ENCODE data around the gene HOXA2. TPM values are rescaled to one million over a fixed set of nuclear protein-coding genes. Genes with fewer than 3 reads are reported as not detected.

HOXA2 gene
- total and polyA plus RNA-seq, 8 donors = 0.89 to 3.7 (median 1.2) TPM; not detected in 1

DNA sequence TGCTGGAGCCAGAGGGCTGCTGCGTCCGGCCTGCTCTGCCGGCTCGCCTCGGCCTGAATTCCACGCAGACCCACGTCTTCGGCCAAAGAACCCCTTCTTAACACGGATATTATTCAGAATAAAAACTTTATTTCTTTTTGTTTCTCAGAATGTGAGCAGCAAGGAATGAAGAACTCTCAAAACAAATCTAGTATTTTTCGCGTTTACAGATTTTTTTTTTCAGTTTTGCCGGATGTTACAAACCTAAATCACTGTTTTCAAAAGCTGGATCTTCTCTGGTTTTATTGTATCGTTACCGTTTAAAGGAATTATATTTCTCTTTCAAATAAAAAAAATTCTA is 4.4 kb upstream of the HOXA2 start:
- intact Hi-C loops (cut with DNase I; ENCODE audit: low total_unique reads) = no loop called here
- Histone ChIP-seq H3K27ac (peak overlapping the region; percentile 61 to 99 (median 94)), H3K36me3 (no peaks in the 10 kb centered on the region), H3K9me3 (peaks cover 0 to 4% (median 0%) of the 10 kb centered on the region in 4 donors), H3K4me3 (peak overlapping the region; percentile 39 to 46 (median 40)), H3K27me3 (peaks cover 6 to 98% (median 51%) of the 10 kb centered on the region in 3 donors), H3K4me1 (peaks cover 10 to 64% (median 31%) of the 10 kb centered on the region in 4 donors)
- TF ChIP-seq POLR2AphosphoS5 (IDR thresholded peaks at IDR 0.05) (no peak), POLR2A (IDR thresholded peaks at IDR 0.05) (no peak), EP300 (IDR thresholded peaks at IDR 0.05) (no peak)
- TF ChIP-seq, protein P1, sequence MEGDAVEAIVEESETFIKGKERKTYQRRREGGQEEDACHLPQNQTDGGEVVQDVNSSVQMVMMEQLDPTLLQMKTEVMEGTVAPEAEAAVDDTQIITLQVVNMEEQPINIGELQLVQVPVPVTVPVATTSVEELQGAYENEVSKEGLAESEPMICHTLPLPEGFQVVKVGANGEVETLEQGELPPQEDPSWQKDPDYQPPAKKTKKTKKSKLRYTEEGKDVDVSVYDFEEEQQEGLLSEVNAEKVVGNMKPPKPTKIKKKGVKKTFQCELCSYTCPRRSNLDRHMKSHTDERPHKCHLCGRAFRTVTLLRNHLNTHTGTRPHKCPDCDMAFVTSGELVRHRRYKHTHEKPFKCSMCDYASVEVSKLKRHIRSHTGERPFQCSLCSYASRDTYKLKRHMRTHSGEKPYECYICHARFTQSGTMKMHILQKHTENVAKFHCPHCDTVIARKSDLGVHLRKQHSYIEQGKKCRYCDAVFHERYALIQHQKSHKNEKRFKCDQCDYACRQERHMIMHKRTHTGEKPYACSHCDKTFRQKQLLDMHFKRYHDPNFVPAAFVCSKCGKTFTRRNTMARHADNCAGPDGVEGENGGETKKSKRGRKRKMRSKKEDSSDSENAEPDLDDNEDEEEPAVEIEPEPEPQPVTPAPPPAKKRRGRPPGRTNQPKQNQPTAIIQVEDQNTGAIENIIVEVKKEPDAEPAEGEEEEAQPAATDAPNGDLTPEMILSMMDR (IDR thresholded peaks at IDR 0.05) = no peak
- WGBS, 5 donors = 38 to 52% (median 45%) methylated on average over 14 of the region's 14 CpGs
- DNase-seq = no peak

DNA sequence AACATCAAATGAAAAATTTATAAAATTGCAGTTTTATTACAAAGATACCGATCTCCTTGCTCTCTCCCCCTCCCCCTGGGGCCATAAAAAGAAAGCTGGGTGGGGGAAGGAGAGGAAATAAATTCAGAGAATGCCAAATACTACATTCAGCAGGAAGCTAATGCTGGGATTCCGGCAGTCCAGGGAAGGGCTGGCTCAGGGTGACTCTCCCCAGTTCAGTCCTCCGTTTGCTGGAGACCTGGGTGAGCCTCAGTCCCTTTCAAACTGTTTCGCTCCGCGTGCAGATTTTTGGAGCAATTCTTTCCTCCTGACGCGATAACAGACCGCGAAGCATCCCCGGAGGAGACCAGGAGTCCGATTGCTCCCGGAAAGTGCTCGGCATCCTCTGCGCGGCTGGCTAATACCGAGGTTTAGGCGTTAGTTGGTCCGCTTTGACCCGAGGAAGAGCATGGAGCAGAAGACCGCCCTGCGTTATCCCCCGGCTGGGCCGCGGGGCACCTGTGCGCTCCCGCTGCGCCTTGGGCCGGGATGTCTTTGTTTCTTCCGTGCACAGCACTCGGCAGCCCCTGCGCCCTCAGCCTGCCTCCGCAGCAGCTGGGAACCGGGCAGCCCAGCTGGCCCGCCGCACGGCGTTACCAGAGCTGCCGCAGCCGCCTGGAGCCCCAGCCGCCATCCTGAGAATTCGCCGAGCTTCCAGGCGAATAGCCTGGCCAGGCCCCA is 3.9 kb upstream of the HOXA2 start:
- intact Hi-C loops (cut with DNase I; ENCODE audit: low total_unique reads) = no loop called here
- peaks cover 10 to 59% (median 26%) of the 10 kb centered on the region in 4 donors for H3K4me1 ChIP-seq

DNA sequence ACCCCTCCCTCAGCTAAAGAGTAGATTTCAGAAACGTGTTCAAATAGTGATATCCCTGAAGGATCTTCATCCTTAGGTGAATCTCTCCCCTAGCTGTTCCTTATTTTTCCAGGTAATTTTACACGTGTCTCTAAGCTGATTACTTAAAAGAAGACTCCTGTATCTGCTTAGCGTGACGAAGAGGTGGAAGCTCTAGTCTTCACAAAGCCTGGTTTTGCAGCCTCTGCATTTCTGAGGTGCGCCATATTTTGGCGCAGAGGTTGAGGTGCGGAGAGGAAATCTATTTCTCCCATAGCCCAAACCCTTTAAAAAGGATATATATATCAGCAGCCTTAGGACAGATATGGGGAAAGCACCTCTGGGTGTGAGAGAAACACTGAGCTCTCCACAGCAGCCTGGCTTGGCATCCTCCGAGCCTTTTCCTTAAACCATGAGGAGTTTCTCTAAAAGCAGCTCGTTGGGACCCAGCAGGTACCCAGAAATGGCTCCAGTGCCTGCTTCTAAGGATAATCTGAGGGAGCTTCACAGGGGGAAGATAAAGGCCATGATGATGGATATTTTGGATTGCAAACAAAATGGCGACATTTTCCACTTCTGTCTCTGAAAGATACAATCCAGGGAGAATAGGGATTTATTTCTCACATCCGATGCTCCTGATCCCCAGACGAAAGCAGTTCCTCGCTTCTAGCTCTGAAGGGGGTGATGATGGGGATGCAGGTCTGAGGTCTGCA is 3.0 kb upstream of the HOXA2 start:
- Histone ChIP-seq H3K4me3 (peak overlapping the region in 3 of 4 donors; percentile 39 to 46 (median 42)), H3K36me3 (no peaks in the 10 kb centered on the region), H3K4me1 (peaks cover 6 to 50% (median 19%) of the 10 kb centered on the region in 4 donors), H3K27ac (peak overlapping the region; percentile 42 to 99 (median 94)), H3K27me3 (peaks cover 6 to 98% (median 60%) of the 10 kb centered on the region in 3 donors), H3K9me3 (peaks cover 0 to 4% (median 0%) of the 10 kb centered on the region in 4 donors)
- 55 to 78% (median 74%) methylated on average over 13 of the region's 13 CpGs for WGBS, 5 donors
- DNase-seq = peak in 1 of 2 donors; percentile 29
- intact Hi-C loops (cut with DNase I; ENCODE audit: low total_unique reads) = no loop called here
- TF ChIP-seq EP300 (IDR thresholded peaks at IDR 0.05) = no peak
- TF ChIP-seq POLR2A (IDR thresholded peaks at IDR 0.05) = no peak
- TF ChIP-seq POLR2AphosphoS5 (IDR thresholded peaks at IDR 0.05) = no peak
- TF ChIP-seq, protein P1 (IDR thresholded peaks at IDR 0.05) = no peak

More for the DNA sequence above, 3.9 kb upstream of the HOXA2 start:
- Histone ChIP-seq H3K36me3 (no peaks in the 10 kb centered on the region), H3K4me3 (peak overlapping the region; percentile 39 to 46 (median 40)), H3K27me3 (peaks cover 6 to 98% (median 56%) of the 10 kb centered on the region in 3 donors), H3K9me3 (peaks cover 0 to 4% (median 0%) of the 10 kb centered on the region in 4 donors), H3K27ac (peak overlapping the region; percentile 61 to 99 (median 94))
- peak in 1 of 2 donors; percentile 69 for DNase-seq
- TF ChIP-seq, protein P1 (IDR thresholded peaks at IDR 0.05) = no peak
- TF ChIP-seq POLR2AphosphoS5 (IDR thresholded peaks at IDR 0.05) (no peak), EP300 (IDR thresholded peaks at IDR 0.05) (no peak), POLR2A (IDR thresholded peaks at IDR 0.05) (no peak)
- WGBS, 5 donors = 32 to 43% (median 39%) methylated on average over 16 to 44 of the region's 44 CpGs

DNA sequence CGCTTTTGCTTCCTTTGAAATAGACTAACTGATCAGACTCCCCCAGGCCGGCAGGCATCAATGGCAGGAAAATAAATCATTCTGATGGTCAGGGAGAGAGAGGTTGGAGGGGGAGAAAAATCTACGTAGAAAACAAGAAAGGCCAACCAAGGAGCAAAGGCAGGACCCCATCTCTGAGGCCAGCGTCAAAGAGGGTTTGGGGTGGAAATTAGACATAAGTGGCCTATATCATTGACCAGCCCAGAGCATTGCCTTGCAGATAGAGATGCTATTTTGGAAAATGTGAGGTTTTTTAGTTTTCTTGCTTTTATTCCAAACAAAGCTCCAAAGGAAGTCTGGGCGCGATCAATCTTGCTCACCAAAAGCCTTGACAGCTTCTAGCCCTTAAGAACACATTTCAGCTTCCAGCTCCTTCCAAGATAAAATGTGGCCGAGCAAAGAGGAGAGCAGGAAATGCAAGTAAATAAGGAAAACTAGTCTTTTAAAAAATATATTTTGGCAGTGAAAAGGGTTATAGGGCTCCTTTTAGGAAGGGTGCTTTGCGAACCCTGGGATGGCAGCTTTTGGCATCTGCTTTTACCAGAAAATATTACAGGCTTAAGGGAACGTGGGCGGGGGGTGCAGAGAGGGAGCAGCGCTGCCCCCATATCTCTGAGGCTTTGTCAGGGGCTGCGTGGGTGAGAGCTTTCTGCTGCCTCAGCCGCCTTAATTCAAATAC is 2.0 kb upstream of the HOXA2 start:
- H3K27me3 ChIP-seq = peaks cover 6 to 98% (median 63%) of the 10 kb centered on the region in 3 donors
- H3K9me3 ChIP-seq = peaks cover 0 to 4% (median 0%) of the 10 kb centered on the region in 4 donors
- TF ChIP-seq POLR2A (IDR thresholded peaks at IDR 0.05) (no peak), POLR2AphosphoS5 (IDR thresholded peaks at IDR 0.05) (no peak), EP300 (IDR thresholded peaks at IDR 0.05) (no peak)
- TF ChIP-seq, protein P1 (IDR thresholded peaks at IDR 0.05) = no peak
- 49 to 71% (median 56%) methylated on average over 13 of the region's 13 CpGs for WGBS, 5 donors
- DNase-seq = peak in 1 of 2 donors; percentile 88
- H3K4me1 ChIP-seq = peaks cover 0 to 51% (median 14%) of the 10 kb centered on the region in 4 donors
- no peaks in the 10 kb centered on the region for H3K36me3 ChIP-seq
- H3K4me3 ChIP-seq = peak overlapping the region in 3 of 4 donors; percentile 5 to 54 (median 50)
- peak overlapping the region; percentile 37 to 99 (median 94) for H3K27ac ChIP-seq
- intact Hi-C loops (cut with DNase I; ENCODE audit: low total_unique reads) = no loop called here

Data from stomach (tissue), 9 donors.